GM12865 (cell line): ENCODE data around the gene SRSF6.
"Not testable (repeated sequence)": the region's sequence is repeated elsewhere in the genome, so short reads cannot be mapped to it uniquely, and the experiment has no call there.

Experiments used
- DNase-seq: peaks from one replicate; pipeline ENCODE4 v3.0.0; 2010; ENCODE audit warnings: low read depth
- H3K4me3 ChIP-seq: 2 replicates; pipeline ENCODE4 v1.5.1; 2011; ENCODE audit warnings: mild to moderate bottlenecking, low read depth, low read length, control low read depth
- TF ChIP-seq, protein P1 (sequence below): IDR thresholded peaks from 2 replicates; pipeline ENCODE4 v1.5.1; 2011; ENCODE audit warnings: low read length, control low read depth, low read depth, inconsistent platforms; ENCODE audit not compliant: insufficient read depth; ENCODE audit errors: missing control alignments

SRSF6 gene

GRCh38 chr20:43492101-43492500 lies 34.4 kb downstream of the SRSF6 start:
- peak; percentile 88 for DNase-seq
- no peak overlapping the region; the same call in 1 of the 2 replicates for H3K4me3 ChIP-seq
- TF ChIP-seq, protein P1, sequence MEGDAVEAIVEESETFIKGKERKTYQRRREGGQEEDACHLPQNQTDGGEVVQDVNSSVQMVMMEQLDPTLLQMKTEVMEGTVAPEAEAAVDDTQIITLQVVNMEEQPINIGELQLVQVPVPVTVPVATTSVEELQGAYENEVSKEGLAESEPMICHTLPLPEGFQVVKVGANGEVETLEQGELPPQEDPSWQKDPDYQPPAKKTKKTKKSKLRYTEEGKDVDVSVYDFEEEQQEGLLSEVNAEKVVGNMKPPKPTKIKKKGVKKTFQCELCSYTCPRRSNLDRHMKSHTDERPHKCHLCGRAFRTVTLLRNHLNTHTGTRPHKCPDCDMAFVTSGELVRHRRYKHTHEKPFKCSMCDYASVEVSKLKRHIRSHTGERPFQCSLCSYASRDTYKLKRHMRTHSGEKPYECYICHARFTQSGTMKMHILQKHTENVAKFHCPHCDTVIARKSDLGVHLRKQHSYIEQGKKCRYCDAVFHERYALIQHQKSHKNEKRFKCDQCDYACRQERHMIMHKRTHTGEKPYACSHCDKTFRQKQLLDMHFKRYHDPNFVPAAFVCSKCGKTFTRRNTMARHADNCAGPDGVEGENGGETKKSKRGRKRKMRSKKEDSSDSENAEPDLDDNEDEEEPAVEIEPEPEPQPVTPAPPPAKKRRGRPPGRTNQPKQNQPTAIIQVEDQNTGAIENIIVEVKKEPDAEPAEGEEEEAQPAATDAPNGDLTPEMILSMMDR, result no peak

DNA sequence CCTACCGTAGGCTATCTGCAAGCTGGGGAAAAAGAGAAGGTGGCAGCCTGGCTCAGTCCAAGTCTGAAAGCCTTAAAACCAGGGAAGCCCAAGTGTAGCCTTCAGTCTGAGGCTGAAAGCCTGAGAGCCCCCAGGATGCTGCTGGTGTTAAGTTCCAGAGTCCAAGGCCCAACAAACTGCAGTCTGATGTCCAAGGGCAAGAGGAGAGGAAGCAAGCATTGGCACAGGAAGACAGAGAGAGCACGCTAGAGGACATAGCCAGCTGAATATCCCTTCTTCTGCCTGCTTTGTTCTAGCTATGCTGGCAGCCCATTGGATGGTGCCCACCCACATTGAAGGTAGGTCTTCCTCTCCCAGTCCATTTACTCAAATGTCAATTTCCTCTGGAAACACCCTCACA lies 37.7 kb downstream of the SRSF6 start:
- H3K4me3 ChIP-seq, result no peak overlapping the region
- TF ChIP-seq, protein P1, result no peak
- DNase-seq, result no peak

DNA sequence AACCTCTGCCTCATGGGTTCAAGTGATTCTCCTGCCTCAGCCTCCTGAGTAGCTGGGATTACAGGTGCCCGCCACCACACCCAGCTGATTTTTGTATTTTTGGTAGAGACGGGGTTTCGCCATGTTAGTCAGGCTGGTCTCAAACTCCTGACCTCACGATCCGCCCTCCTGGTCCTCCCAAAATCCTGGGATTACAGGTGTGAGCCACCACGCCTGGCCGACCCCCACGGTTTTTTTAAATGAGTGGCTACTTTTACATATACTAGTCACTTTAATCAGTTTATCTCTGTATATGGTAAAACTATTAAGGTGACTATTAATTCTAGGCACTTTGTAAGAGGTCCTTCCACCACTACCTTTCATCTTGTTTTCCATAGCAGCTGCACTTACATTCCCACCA lies 44.3 kb downstream of the SRSF6 start:
- not testable (repeated sequence) for DNase-seq, H3K4me3 ChIP-seq

DNA sequence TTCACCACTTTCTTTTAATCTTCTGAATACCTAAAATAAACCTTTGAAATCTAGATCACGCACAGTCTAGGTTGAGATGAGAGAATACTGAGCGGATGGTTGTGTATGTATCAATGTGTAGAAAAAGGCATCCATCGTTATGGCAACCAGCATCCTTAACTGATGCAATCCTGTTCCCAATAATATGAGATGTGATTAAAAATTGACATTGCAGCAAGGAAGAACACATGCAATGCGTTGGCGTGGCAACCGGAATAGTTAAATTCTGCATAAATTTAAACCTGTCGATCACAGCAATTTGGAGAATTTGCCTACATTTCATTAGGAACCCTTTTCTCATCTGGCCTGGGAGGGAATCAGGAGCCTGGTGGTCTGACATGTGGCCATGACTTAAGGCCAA lies 48.5 kb downstream of the SRSF6 start:
- no peak overlapping the region for H3K4me3 ChIP-seq
- TF ChIP-seq, protein P1, result no peak
- no peak for DNase-seq

DNA sequence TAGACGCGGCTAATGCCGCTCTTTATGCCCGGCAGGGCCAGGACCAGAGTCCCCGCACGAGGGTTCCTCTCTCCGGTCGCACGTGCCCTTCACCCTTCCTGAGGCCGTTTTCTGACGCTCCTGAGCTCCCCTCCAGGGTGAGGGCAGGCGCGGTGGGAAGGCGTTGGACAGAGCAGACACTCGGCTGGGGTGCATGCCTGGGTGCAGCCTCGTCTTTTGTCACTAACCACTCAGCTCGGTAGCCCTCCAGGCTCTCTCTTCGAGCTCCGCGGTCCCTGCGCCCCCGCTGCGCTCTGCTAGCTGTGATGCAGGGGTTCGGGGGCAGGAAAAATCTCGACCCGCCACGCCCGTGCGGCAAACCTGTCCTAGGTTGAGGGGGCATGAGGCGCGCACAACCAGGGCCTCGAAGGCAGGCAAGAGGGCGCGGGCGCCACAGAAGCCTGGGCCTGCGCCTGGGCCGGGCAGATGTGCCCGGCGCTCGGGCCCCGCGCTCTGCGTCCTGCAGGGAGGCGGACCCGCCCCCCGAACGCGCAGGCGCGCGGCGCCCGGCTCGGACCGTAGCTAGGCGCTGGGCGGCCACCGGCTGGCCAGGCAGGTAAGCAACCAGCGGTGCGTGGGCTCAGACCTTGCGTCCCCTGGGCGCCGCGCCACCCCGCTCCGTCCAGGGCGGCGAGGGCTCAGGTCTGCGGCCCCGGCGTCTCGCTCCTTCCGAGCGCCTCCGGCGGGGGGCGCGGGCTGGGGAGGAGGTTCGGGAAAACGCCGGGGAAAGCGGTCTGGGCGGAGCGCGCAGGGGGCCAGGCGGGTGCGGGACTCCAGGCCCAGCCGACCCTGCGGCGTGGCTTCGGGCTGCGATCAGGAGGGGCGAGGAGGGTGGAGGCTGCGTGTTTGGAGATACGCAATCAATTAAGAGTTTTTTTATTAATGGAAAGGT lies 49.7 kb downstream of the SRSF6 start, which contains the start of gene L3MBTL1:
Gene L3MBTL1 (plus strand): TSS at position 548 of the 931 bp plus-strand sequence. CDS start 5,807 bp downstream, outside the sequence.
- peak within 1 kb of the TSS; percentile 47 for H3K4me3 ChIP-seq
- peak; percentile 31 for DNase-seq
- TF ChIP-seq, protein P1, result no peak

DNA sequence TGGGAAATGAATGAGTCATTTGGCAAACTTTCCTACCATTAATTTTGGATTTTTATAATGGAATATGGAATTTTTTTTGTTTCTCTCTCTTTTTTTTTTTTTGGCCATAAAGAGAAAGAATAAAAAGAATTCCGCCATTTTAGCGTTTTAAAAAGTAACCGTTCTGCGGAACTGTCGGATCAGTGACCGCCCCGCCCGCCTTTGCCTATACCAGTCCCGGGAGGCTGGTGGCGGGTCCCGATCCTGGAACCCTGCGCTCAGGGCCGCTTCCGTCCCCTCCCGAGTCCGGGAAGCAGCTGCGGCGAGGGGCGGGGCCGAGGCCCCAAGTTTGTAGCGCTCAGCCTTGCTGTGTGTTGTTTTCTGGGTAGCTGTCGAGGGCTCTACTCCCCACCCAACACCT lies 50.4 kb downstream of the SRSF6 start:
- DNase-seq, result no peak
- TF ChIP-seq, protein P1, result no peak
- peak overlapping the region; percentile 47 for H3K4me3 ChIP-seq

- no peak overlapping the region for H3K4me3 ChIP-seq
- TF ChIP-seq, protein P1, result no peak
- no peak for DNase-seq
These were observed 50.9 kb downstream of the SRSF6 start for GRCh38 chr20:43508604-43509040.
